ENCODE data around the gene TFF3.

TFF3 gene

GRCh38 chr21:42276076-42276475 lies 39.1 kb downstream of the TFF3 start:
- Mint-ChIP-seq H3K36me3 (ENCODE audit: low read depth) (no peaks in the 10 kb centered on the region), H3K27ac (peak overlapping the region; percentile 64), H3K9me3 (no peaks in the 10 kb centered on the region), H3K4me1 (peaks cover 48% of the 10 kb centered on the region), H3K27me3 (ENCODE audit: low read depth, poor library complexity) (no peaks in the 10 kb centered on the region), H3K4me3 (no peak overlapping the region)
- peak; percentile 36 for DNase-seq
- TF ChIP-seq CTCF (IDR thresholded peaks at IDR 0.05) = no peak

- TF ChIP-seq CTCF (IDR thresholded peaks at IDR 0.05) = no peak
- H3K36me3 Mint-ChIP-seq (ENCODE audit: low read depth) = no peaks in the 10 kb centered on the region
- no peak overlapping the region for H3K4me3 Mint-ChIP-seq
- DNase-seq = no peak
- no peak overlapping the region for H3K27ac Mint-ChIP-seq
- H3K27me3 Mint-ChIP-seq (ENCODE audit: low read depth, poor library complexity) = no peaks in the 10 kb centered on the region
- peaks cover 38% of the 10 kb centered on the region for H3K4me1 Mint-ChIP-seq
- no peaks in the 10 kb centered on the region for H3K9me3 Mint-ChIP-seq
These were observed 42.1 kb downstream of the TFF3 start for GRCh38 chr21:42272984-42273600.

DNA sequence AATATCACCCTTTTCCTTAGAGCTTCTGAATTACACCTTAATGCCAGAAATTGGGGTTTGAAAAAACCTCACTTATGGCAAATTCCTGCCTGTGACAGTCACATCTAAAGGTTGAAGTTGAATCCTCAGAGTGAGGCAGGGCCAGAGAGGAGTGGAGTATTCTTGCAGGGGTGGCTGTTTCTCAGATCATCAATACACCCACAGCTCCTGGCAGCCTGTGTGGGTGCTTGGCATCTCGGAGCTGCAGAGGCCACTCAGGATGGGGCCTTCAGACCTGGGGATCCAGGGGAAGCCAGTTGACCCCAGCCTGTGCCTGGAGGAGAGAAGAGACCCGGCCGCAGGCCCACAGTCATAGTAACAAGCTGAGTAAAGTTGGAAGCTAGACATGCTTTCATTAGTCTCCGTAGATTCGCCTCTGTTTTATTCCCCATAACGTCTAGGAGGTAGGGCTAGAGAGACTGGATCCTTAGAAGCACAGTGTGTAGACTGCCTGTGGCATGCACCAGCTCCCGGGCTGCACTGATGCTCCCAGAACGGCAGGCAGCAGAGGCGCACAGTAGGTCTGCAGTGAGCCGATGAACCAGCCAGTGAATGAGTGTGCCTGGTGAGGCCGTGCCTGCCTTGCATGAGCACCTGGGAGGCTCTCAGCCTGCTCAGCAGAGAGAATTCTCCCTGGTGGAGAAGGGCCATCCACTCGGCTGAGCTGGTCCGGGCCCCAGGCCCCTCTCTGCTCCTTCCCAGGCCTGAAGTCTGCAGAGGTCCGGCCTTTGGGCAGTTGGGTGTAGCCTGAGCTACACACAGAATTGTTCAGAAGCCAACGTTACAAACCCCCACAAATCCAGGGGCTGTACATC lies 42.9 kb downstream of the TFF3 start:
- Mint-ChIP-seq H3K4me1 (peaks cover 38% of the 10 kb centered on the region), H3K4me3 (no peak overlapping the region), H3K36me3 (ENCODE audit: low read depth) (no peaks in the 10 kb centered on the region), H3K27ac (no peak overlapping the region), H3K9me3 (no peaks in the 10 kb centered on the region), H3K27me3 (ENCODE audit: low read depth, poor library complexity) (no peaks in the 10 kb centered on the region)
- DNase-seq = no peak
- no peak for TF ChIP-seq CTCF (IDR thresholded peaks at IDR 0.05)

- H3K4me3 Mint-ChIP-seq = no peak overlapping the region
- no peaks in the 10 kb centered on the region for H3K36me3 Mint-ChIP-seq (ENCODE audit: low read depth)
- no peak overlapping the region for H3K27ac Mint-ChIP-seq
- H3K27me3 Mint-ChIP-seq (ENCODE audit: low read depth, poor library complexity) = peaks cover 2% of the 10 kb centered on the region
- H3K9me3 Mint-ChIP-seq = no peaks in the 10 kb centered on the region
- H3K4me1 Mint-ChIP-seq = peaks cover 36% of the 10 kb centered on the region
- no peak for TF ChIP-seq CTCF (IDR thresholded peaks at IDR 0.05)
- DNase-seq = no peak
These were observed 44.1 kb downstream of the TFF3 start for GRCh38 chr21:42271065-42271464.

DNA sequence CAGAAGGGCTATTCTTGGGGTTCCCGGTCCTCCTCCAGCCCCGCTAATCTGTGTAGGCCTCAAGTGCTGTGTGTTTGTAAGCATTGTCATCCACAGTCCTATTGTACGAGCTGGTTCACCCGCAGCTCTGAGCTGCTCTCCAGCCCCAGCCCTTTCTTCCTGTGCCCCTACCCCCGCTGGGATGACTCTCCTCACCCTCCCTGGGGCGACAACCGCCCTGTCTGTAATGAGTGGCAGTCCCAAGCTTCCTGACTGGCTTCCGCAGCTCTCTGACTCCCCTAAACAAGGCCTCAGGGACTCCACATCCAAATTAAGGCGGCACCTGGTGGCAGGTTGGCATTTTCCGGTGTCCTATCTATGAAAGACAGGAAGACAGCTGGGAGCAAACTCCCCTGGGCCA lies 45.8 kb downstream of the TFF3 start:
- H3K4me1 Mint-ChIP-seq = peaks cover 35% of the 10 kb centered on the region
- H3K36me3 Mint-ChIP-seq (ENCODE audit: low read depth) = no peaks in the 10 kb centered on the region
- DNase-seq = no peak
- no peak overlapping the region for H3K27ac Mint-ChIP-seq
- no peak overlapping the region for H3K4me3 Mint-ChIP-seq
- TF ChIP-seq CTCF (IDR thresholded peaks at IDR 0.05) = no peak
- H3K27me3 Mint-ChIP-seq (ENCODE audit: low read depth, poor library complexity) = peaks cover 10% of the 10 kb centered on the region
- H3K9me3 Mint-ChIP-seq = no peaks in the 10 kb centered on the region
